Erythroblast (primary cell): ENCODE results near the gene PTH1R.

Source experiments
- DNase-seq, 2 experiments: peaks; one replicate each; lab custom pipeline; 2025; lab: John Stamatoyannopoulos, UW
- GATA1 ChIP-seq: IDR thresholded peaks from 2 replicates; pipeline ENCODE4 v1.6.1; 2011; ENCODE audit warnings: low read depth, mild to moderate bottlenecking, control low read depth, low read length, moderate library complexity
- POLR2A ChIP-seq: IDR thresholded peaks from 2 replicates; pipeline ENCODE4 v1.6.1; 2011; ENCODE audit warnings: mild to moderate bottlenecking, low read length

PTH1R gene

DNA sequence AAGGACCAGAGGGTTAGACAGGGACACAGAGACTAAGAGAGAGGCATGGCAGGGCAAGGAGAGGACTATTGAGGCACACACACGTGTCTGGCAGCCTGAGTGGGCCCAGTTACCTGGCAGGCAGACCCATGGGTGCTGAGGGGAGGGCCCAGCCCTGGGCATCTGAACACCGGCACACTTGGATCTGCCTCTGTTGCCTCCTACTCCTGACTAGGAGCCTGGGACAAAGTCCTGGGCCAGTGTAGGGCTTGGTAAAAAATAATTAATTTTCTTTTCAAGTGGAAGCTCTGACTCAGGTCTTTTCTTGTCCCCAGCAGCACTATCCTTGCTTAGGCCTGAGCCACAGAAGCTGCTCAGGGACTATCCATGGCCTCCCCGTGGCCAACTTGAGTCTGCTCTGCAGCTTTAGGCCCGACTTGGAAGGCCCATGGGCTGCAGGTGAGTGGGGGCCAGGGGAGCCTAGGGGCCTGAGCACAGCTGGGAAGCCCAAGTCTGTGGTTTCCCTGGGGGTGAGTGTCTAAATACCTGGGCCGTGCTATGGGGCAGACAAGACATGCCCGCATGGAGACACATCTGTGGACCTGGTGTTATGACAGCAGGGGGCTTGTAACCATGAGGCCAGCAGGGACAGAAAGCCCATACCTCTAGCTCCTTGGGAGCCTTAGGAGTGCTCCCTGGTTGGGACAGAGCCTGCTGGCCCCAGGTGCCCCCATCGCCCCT, at the start of gene PTH1R:
Gene PTH1R (plus strand): TSS at position 316 of the 720 bp plus-strand sequence. CDS start 5,839 bp downstream, outside the sequence.
- TF ChIP-seq POLR2A (no peak), GATA1 (no peak)
- no peak for DNase-seq

DNA sequence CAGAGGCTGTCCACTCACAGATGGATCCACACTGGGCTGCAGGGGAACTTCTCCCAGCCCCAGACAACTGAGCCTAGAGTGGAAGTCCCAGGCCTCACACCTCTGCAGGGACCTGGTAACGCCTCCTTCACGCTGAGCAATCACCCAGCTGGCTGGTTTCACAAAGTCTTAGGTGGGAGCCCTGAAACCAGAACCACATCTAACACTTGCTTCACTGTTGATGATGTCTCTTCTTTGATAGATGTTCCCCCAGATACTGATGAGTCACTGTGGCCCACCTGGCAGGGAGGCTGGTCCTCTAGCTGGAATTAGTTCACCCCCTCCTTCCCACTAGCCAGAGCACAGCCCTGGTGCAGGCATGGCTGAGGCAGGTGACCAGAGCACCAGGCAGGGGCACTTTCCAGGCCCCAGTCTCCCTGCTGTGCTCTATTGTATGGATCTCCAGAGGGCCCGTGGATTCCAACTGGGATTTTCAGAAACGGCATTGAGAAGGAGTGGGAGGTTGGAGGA, 47.8 kb upstream of the PTH1R start:
- TF ChIP-seq POLR2A: no peak
- no peak for TF ChIP-seq GATA1
- DNase-seq: no peak

DNA sequence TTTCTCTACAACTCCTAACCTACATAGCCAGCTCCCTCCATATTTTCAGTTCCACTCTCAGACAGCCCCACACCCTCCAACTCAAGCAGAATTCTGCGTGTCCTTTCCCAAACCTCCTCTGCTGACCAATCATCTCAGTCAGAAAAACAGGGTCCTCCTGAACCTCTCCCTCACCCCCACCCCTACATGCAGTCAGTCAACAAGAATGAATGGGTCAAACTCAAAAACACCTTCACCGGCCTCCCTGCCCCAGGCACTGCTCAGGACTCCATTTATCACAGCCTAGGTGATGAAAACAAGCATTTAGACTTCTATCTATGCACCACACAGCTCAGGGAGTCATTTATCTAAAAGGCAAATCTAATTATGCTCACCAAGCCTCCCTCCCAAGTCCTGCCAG, 46.7 kb upstream of the PTH1R start:
- DNase-seq: no peak
- TF ChIP-seq GATA1 (no peak), POLR2A (no peak)

DNA sequence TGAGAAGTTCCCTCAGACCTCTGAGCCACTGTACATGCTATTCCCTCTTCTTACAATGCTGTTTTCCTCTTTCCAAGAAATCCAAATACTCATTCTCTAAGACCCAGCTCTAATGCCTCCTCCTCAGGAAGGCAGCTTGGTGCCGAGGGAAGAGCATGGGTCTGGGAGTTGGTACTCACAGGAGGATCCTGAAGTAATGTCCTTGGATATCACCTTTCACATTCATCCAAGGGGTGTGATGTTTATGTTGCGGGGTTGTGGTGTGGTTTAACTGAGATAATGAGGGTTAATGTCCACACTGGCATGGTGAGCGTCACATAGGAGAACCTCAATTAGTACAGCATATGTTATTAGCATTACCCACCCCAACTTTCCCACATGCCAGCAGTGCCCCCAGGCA, 46.2 kb upstream of the PTH1R start:
- TF ChIP-seq POLR2A: no peak
- TF ChIP-seq GATA1: no peak
- DNase-seq: no peak

DNA sequence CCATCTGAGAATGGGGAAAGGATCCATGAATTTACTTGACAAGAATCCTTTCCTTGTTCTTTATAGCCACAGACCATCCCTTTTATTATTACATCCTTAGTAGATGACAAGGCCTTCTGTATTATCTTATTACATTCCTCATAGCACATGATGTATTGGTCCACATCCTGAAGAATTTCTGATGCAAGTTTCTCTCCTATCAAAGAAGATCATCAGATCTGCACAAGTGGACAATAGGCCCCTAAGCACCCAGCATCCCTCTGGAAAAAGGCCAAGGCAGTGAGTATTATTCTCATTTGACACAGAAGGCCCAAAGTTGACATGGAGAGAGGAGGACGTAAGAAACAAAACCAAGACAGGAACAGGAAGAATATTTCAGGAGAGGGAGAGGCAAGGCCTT, 45.7 kb upstream of the PTH1R start:
- no peak for DNase-seq
- no peak for TF ChIP-seq GATA1
- no peak for TF ChIP-seq POLR2A

DNA sequence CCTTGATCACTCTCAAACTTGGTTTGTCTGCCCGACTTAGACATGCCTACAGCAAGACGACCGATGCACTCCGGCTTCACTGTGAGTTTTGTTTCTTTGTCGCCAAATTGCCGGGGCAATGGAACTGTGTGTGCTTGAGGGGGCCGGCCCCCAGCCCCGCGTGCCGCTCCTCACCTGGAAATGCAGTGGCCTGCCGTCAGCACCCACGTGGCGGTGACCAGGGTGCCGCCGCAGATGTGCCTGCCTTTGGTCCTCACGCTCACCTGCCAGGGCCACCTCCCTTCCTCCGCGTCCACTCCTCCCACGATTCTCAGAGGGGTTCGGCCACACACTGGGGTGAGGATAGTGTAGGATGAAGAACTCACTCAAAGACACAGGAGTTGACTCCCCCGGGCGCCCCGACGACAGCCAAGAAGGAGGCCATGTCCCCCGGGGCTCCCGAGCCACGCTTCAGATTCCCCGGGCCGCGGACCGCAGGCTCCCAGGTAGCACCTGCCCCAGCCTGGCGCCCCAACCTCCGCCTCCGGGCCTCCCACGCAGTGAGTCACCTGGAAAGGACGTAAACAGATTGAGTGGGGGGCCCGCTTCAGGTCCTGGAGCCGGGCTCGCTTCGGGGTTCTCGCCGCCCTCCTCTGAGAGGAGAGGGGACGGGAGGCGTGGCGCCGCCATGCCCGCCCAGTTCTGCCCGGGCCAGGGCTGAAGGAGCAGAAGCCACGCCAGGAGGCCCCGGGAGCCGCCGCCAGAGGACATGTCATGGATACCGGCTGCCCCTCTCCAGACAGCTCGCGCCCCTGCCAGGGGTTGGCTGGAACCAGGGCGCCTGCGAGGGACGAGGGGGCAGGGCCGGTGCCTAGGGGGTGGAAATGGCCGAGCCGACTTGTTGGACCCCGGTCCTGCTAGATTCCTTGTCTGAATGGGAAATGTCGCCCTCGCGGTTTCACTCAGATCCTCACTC, 43.9 kb upstream of the PTH1R start:
- TF ChIP-seq POLR2A (no peak), GATA1 (no peak)

DNA sequence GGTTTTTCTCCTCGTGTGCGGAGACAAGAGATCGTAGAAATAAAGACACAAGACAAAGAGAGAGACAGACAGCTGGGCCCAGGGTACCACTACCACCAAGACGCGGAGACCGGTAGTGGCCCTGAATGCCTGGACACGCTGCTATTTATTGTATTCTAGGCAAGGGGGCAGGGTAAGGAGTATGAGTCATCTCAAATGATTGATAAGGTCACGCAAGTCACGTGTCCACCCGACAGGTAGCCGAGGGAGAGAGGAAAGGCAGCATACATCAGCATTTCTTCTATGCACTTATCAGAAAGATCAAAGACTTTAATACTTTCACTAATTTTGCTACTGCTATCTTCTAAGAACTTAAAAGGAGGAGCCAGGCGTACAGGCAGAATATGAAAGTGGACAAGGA, 42.5 kb upstream of the PTH1R start:
- DNase-seq: no peak
- TF ChIP-seq POLR2A: no peak
- no peak for TF ChIP-seq GATA1

More for the DNA sequence above, 43.9 kb upstream of the PTH1R start:
- no peak for DNase-seq

DNA sequence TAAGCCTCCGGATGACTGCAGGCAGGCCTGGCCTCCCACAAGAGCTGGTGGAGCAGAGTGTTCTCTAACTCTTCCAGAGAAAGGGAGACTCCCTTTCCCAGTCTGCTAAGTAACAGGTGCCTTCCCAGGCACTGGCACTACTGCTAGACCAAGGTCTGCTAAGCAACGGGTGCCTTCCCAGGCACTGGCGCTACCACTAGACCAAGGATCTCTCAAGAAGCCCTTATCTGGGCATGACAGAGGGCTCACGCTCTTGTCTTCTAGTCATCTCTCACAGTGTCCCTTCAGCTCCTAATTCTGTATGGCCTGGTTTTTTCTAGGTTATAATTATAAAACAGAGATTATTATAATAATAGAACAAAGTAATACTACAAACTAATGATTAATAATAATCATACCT, 42.0 kb upstream of the PTH1R start:
- TF ChIP-seq POLR2A (no peak), GATA1 (no peak)
- DNase-seq: no peak

DNA sequence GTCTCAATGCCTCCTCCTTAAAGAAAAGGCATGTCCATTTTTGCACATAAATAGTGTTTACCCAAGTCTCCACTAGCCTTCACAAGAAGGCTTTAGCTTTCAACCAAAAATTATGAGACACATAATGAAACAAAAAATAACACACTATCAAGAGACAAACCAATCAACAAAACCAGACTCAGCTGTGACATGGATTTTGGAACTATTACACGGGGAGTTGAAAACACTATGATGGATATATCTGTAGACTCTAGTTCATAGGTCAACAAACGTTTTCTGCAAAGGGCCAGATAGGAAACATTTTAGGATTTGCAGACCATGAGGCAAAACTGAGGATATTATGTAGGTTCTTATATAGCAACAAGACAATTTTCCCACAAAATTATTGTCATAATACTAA, 39.2 kb upstream of the PTH1R start:
- no peak for DNase-seq
- no peak for TF ChIP-seq POLR2A
- TF ChIP-seq GATA1: no peak

DNA sequence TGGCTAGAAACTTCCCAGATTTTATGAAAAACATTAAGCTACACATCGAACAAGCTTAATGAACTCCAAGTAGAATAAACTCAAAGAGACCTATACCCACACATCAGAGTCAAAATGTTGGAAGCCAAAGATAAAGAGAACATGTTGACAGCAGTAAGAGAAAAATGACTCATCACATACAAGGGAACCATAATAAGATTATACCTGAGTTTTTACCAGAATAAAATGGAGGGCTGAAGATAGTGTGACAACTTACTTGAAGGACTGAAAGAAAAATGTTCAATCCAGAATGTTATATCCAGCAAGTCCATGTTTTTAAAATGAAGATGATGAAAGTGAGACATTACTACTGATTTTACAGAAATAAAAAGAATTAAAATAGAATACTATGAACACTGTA, 37.0 kb upstream of the PTH1R start:
- TF ChIP-seq POLR2A: no peak
- TF ChIP-seq GATA1: no peak
- no peak for DNase-seq

DNA sequence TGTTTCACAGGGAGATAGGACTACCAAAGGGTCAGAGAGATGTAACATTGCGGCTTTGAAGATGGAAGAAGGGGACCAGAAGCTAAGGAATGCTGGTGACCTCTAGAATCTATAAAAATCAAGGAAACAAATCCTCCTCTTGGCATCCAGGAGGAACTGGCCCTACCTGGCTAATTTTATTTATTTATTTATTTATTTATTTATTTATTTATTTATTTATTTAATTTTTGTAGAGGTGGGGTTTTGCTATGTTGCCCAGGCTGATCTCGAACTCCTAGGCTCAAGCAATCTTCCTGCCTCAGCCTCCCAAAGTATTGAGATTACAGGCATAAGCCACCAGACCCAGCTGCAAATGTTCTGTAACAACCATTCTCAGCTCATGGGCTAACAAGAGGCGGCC, 34.0 kb upstream of the PTH1R start:
- TF ChIP-seq POLR2A (no peak), GATA1 (no peak)
- DNase-seq: no peak

DNA sequence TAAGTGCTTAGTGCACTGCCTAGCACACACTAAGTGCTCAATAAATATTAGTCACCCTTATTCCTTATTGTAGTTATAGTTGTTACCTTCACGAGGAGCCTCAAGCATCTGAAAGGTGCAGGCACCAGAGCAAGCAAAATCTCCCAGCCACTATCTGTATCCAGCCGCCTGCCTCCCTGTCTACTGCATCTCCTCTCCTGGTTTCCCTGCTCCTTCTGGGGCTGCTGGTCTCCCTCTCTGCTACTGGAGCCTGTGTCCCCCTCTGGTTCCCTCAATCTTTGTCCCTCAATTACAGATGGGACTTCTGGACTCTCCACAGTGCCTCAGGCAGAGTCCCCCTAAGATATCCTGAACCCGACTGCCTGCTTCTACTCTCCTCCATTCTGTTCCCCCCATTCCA, 33.1 kb upstream of the PTH1R start:
- no peak for DNase-seq
- TF ChIP-seq POLR2A: no peak
- no peak for TF ChIP-seq GATA1

DNA sequence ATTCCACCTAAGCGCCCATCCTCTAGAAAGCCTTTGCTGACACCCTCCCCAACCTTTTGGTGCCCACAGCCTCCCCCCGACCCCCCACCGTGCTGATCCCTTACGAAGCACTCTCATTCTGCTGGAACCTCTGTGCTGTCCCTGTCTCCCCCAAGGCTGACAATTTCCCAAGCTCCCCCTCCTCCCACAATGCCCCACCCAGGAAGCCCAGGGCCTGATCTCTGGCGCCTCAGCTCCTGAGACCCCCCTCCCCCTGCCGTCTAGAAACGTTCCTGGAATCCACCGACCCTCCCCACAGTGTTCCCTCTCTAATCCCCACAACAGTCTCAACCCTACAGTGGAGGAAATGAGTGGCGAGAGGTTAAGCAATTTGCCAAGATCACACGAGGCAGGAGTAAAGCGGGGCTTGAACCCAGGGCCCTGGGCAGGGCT, 32.6 kb upstream of the PTH1R start:
- TF ChIP-seq GATA1 (no peak), POLR2A (no peak)
- no peak for DNase-seq

DNA sequence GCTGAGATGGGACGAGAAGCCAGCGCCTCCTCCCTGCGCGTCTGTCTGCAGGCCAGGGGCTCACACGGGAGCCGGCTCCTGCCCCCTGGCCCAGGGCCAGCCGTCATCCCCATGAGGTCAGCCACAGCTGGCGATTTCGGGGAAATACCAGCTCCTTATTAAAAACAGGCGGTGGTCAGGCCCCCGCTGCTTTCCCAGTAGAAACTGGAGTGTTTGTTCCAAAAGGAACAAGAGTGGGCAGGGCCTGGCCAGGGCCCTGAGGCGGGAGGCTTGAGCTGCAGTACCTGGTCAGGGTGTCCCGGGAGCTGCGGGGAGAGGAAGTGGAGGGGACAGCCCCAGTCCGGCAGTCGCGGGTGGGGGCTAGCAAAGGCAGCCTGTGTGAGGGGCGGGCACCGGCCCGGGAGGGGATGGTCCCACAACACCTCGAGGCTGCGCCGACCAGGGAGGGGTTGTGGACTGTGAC, 32.1 kb upstream of the PTH1R start:
- no peak for TF ChIP-seq POLR2A
- no peak for TF ChIP-seq GATA1
- no peak for DNase-seq
